AML-193 (cell line): ENCODE results near the gene MTM1.

ENCODE experiments used
- DNase-seq, 2 experiments: peaks; one replicate each; lab custom pipeline; 2025; lab: John Stamatoyannopoulos, UW

Gene MTM1

DNA sequence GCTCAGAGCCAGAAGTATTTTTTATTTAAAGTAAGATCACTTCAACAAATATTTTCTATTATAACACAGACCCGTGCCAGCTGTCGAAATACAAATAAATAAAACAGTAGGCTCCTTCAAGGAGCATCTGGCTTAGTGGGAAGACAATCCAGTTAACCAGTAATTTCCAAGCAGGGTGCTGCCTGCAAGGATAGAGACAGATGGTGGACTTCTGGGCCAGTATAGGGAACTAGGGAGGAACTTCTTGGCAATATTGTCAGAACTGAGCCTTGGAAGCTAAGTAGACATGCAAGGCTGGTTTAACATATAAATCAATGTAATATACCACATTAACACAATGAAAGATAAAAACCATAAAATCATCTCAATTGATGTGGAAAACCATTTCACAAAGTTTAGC is 107.8 kb downstream of the MTM1 start:
- no peak for DNase-seq

DNA sequence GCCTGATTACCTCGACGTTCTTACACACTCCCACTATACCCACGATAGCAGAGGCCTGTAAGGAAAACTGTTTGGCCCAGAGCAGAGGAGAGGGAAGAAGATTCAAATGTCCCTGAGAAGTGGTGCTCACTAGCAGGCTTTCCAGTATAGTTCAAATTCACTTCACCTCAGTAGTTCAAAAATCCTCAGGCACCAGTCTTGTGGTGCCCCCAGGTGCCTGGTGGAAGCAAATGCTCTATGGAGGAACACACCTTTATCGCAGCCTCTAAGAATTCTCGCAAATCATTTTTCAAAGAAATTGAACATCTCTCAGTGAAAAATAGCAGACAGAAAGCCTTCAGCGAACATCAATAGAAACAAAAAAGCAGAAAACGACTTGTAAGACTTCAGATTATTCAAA is 112.6 kb downstream of the MTM1 start:
- no peak for DNase-seq

DNA sequence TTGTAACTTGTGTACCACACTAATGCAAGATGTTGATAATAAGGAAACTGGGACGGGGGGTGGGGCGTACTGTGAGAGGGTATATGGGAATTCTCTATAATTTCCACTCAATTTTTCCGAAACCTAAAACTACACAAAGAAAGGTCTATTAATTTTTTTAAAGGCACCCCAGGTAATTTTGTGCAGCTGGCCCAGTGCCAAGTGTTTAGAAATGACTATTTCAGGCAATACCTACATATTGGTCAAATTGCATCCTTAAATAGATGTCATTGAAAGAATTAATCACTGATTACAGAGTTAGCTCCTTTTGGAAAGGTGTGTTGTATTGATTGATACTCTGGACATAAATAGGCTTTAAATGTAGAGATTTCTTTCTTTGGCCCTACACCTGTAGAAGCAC is 114.7 kb downstream of the MTM1 start:
- DNase-seq = no peak

DNA sequence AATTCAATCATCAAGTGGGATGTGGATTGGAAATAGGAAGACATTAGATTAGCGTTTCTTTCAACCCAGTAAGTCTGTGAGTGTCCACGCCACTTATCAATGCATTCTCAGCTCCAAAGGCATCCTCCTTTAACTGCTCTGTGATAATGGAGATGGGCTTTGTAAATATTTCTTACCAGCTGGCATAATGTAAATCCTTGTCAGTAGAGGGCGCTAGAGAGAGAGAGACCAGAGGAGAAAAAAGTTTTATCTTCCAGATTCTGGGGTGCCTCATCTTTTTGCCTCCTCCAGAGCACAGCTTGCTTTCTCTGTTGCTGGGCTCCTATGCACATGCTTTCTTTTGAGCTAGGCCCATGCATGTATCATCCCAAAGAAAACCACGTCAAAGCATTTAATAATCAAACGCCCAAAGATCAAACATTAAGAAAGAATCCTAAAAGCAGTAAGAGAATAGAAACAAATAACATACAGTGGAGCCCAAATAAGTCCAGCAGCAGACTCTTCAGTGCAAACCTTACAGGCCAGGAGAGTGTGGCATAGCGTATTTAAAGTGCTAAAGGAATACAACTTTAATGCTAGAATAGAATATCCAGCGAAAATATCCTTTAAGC is 115.2 kb downstream of the MTM1 start:
- DNase-seq = peak; percentile 45 to 46

GRCh38 chrX:150688911-150689451 is 120.6 kb downstream of the MTM1 start:
- DNase-seq = no peak

DNA sequence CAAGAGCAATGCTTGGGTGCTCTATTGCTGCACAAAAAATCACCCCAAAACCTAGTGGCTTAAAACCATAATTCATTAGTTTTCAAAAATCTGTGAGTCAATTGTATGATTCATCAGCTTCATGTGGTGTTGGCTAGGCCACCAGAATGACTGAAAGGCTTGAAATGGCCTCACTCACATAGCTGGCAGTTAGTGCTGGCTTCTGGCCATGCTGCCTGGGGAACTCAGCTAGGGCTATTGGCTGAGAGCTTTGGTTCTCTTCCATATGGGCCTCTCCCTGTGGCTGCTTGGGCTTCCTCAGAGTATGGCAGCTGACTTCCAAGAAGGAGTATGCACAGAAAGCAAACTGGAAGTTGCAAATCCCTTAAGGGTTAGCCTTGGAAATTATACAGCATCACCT is 121.7 kb downstream of the MTM1 start:
- no peak for DNase-seq

GRCh38 chrX:150692296-150692695 is 123.9 kb downstream of the MTM1 start:
- no peak for DNase-seq

DNA sequence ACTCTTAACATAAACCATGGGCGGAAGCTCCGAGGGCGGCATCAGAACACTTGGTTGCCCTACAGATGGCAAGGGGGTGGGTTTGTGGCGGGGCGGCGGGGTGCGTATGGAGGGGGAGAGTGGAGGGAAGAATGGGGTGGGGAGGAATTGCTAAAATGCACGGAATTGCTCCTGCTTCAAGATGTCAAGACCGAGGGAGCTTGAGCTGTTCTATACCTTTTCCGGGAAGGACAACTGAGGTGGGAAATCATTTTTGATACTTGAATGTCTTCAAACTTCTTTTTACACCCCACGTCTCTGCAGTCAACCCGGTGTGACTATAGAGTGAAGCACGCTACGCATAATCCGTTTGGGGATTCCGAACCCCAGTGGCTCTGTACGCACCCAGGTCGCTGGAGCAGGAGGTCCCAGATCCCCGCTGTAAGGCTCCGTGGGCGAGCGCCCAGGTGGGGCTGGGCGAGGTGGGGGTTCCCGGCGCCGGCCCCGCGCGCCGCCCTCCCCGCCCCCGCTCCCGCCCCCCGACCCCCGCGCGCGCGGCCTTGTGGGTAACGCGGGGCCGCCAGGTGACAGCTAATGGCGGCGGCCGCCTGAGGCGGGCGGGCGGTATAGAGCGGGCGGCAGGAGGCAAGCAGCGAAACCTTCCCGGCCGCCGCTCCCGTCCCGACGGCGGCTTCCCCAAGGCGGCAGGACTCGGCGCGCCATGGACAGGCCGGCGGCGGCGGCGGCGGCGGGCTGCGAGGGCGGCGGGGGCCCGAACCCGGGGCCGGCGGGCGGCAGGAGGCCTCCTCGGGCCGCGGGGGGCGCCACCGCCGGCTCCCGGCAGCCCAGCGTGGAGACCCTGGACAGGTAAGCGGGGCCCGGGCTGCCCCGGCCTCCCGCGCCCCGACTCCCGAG is 124.7 kb downstream of the MTM1 start, which contains the start of gene MTMR1:
TSS of gene MTMR1 (plus strand) at position 566 of the 894 bp plus-strand sequence. CDS start at position 701, 135 bp downstream.
- DNase-seq = no peak

GRCh38 chrX:150693725-150694574 is 125.5 kb downstream of the MTM1 start:
- DNase-seq = no peak

GRCh38 chrX:150694738-150695410 is 126.5 kb downstream of the MTM1 start:
- peak; percentile 26 to 42 for DNase-seq

GRCh38 chrX:150696331-150696730 is 127.9 kb downstream of the MTM1 start:
- peak; percentile 62 to 69 for DNase-seq

- peak in 1 of 2 experiments; percentile 10 for DNase-seq
Measured at GRCh38 chrX:150696866-150697265, 128.4 kb downstream of the MTM1 start.

DNA sequence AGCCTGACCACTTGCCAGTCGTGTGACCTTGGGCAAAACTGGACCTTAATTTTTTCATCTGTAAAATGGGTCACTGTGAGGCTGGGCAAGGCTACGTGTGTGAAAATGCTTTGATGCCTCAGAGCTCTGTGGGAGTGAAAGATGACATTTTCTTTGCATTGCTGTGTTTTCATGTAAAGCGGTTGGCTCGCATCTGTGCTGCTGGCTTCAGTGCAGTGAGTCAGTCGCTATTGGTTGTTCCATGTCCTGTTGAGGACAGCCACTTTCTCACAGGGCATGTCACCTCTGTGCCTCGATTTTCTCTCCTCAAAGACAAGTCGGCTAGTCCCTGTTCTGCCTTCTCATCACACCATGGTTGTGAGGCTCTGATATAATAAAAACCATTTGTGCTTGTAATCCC is 129.2 kb downstream of the MTM1 start:
- no peak for DNase-seq

DNA sequence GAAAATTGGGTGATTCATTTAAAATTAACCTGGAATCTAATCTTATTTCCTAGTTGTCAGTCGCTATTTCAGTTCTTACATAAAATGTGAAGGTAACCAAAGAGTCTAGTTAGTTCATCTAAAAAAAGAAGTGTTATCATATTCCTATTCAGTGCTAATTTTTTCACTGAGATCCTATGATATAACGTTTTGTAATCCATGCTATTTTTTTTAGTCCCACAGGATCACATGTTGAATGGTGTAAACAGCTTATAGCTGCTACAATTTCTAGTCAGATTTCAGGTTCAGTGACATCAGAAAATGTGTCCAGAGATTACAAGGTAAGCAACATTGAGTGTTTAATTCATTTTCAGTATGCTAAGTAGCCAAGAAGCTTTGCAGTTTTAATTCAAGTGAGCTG is 130.6 kb downstream of the MTM1 start:
- DNase-seq = no peak

GRCh38 chrX:150700107-150700506 is 131.7 kb downstream of the MTM1 start:
- DNase-seq = no peak

DNA sequence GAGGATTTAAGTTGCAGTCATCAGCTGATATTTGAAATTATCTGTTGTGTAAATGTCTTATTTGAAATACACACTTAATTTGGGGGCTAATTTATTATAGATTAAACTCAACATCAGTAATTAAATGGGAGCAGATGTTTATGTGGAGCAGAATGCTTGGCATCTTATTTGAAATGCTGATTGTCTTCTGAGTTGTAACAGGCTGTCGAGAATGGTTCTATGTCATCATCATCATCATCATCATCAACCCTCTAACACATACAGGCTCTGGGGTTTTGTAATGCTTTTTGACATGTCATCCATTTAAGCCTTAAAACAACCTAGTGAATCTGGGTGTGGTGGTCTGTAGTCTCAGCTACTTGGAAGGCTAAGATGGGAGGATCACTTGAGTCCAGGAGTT is 133.0 kb downstream of the MTM1 start:
- DNase-seq = no peak

GRCh38 chrX:150702966-150703694 is 134.7 kb downstream of the MTM1 start:
- DNase-seq = no peak

DNA sequence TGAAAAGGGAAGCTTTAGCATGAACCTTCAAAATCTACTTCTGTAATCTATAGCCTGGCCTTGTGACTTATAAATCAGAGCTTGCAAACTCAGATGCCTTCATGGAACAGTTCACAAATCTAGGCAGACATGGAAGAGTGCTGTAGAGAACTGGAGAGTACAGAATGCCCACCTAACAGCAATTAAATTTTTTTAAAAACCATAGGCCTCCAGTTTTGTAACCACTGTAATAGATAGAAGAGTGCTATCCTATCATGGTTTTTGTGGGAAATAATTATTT is 135.2 kb downstream of the MTM1 start:
- no peak for DNase-seq

DNA sequence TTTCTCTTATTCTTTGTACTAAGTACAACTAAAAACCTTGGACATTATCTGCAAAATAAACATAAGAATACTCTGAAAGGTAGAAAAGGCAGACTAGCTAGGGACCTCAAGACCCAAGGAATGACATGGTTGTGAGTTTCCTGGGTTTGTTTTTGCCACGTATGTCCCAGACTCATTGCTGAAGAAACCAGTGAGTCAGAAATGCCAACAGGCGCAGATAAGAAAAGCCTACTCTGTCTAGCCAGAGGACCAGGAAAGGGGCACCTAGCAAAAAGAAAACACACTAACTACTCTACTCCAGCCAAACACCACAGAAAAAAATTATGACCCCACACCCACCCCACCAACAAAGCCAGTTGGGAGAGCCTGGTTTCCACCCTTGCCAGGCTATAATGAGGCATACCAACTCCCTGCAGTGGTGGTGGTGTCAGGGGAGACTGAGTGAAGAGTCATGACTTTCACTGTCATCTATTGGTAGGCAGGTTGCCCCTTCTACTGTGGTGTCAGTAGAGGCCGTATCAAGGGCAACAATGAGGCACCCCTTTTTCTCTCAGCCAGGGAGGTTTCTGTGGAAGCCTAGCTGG is 135.7 kb downstream of the MTM1 start:
- no peak for DNase-seq

DNA sequence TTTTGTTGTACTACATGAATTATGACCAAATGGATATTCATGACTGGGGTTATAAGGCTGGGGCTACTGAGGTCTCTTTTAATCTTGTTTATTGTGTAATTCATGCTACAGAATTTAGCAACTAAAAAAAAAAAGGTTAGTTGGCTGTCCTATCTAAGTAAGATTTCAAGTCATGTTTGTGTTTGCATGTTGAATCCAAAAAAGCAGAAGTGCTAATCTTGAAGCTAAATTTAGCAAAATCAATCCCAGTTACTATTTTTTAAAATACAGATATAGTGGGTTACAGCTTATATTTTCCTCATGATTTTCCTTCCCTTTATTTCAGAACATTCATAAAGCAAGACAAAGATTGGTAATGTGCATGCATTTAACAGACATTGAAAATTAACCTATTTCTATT is 144.2 kb downstream of the MTM1 start:
- no peak for DNase-seq

GRCh38 chrX:150715184-150715583 is 146.8 kb downstream of the MTM1 start:
- no peak for DNase-seq
